Stomach (tissue), 4 donors: ENCODE data around the gene NEAT1.

ENCODE experiments used
- CTCF ChIP-seq, 7 experiments: fragments of 450-650 bp in 4 of 7; fragments of 200-600 bp in 3 of 7; sonication (generic) in 3 of 7; IDR thresholded peaks; one replicate each; pipeline ENCODE4 v1.5.1; 2016 to 2019; ENCODE audit warnings: antibody characterized with exemption in 7 of 7, control low read depth in 2 of 7, mild to moderate bottlenecking in 1 of 7
- POLR2A ChIP-seq, 4 donors: fragments of 450-650 bp; IDR thresholded peaks; one replicate each; pipeline ENCODE4 v1.6.1; 2016; ENCODE audit warnings: antibody characterized with exemption in 4 of 4, control low read depth in 2 of 4, mild to moderate bottlenecking in 1 of 4, moderate library complexity in 1 of 4
- POLR2AphosphoS5 ChIP-seq, 3 donors: sonication (generic); formaldehyde crosslinking; IDR thresholded peaks; one replicate each; pipeline ENCODE4 v1.6.1; 2016; ENCODE audit warnings: antibody characterized with exemption in 3 of 3

GRCh38 chr11:65488273-65489034, 65.9 kb downstream of the NEAT1 start:
- TF ChIP-seq POLR2A (IDR thresholded peaks at IDR 0.05) (no peak), POLR2AphosphoS5 (IDR thresholded peaks at IDR 0.05) (peak in 1 of 3 donors; percentile 9), CTCF (IDR thresholded peaks at IDR 0.05) (no peak)
